Measurements from ENCODE around the gene CHRND. TPM values are rescaled to one million over a fixed set of nuclear protein-coding genes. Genes with fewer than 3 reads are reported as not detected.

The CHRND gene
- polyA plus RNA-seq, 3 donors, result not detected

- Histone ChIP-seq H4K20me1 (ENCODE audit: insufficient read depth, low read length) (no peaks in the 10 kb centered on the region), H3K4me1 (ENCODE audit: control insufficient read depth in 1 of 2, insufficient read depth in 2 of 2, low read length in 2 of 2) (peaks cover 24 to 33% of the 10 kb centered on the region in 2 donors), H3K27ac (ENCODE audit: low read depth in 1 of 2, low read length in 2 of 2) (no peak overlapping the region), H3K4me2 (replicated peaks; ENCODE audit: extremely low read depth, low read length, poor library complexity, severe bottlenecking) (no peak overlapping the region), H3K4me3 (replicated peaks in 1 of 3; ENCODE audit: low read depth in 2 of 3, low read length in 3 of 3) (no peak overlapping the region), H3K9me3 (replicated peaks in 1 of 2; ENCODE audit: control insufficient read depth in 1 of 2, insufficient read depth in 1 of 2, low read length in 2 of 2) (peaks cover 7% of the 10 kb centered on the region in 2 donors), H3K9ac (ENCODE audit: insufficient read depth, low read length, poor library complexity, severe bottlenecking) (no peak overlapping the region), H2AFZ (ENCODE audit: insufficient read depth, low read depth, low read length, poor library complexity, severe bottlenecking) (no peak overlapping the region), H3K79me2 (ENCODE audit: insufficient read depth, low read length) (no peaks in the 10 kb centered on the region), H3K27me3 (ENCODE audit: control insufficient read depth in 2 of 2, insufficient read depth in 2 of 2, low read length in 2 of 2) (no peaks in the 10 kb centered on the region), H3K36me3 (replicated peaks in 1 of 2; ENCODE audit: control insufficient read depth in 1 of 2, insufficient read depth in 2 of 2, low read length in 2 of 2) (no peaks in the 10 kb centered on the region)
- peaks cover 7 to 11% (median 9%) of the 10 kb centered on the region in 7 donors for H3K9me3 Mint-ChIP-seq
- intact Hi-C loops (cut with micrococcal nuclease), result no loop called here
- DNase-seq, result no peak
- H3K36me3 Mint-ChIP-seq, result no peaks in the 10 kb centered on the region
- H3K27me3 Mint-ChIP-seq (ENCODE audit: low read depth in 3 of 3), result peaks cover 7 to 17% (median 9%) of the 10 kb centered on the region in 3 donors
- no peak overlapping the region for H3K4me3 Mint-ChIP-seq
- no CpG with 5 or more reads among the region's 5 CpGs for whole genome bisulfite sequencing (ENCODE audit: insufficient coverage)
- peak overlapping the region in 1 of 7 donors; percentile 42 for H3K27ac Mint-ChIP-seq
- no peak for TF ChIP-seq CTCF (IDR thresholded peaks at IDR 0.05)
- H3K4me1 Mint-ChIP-seq, result peaks cover 18% of the 10 kb centered on the region
These were observed 10.0 kb downstream of the CHRND start for GRCh38 chr2:232535761-232536530.

- no peaks in the 10 kb centered on the region for H3K36me3 ChIP-seq (replicated peaks in 1 of 2; ENCODE audit: control insufficient read depth in 1 of 2, insufficient read depth in 2 of 2, low read length in 2 of 2)
- WGBS (ENCODE audit: insufficient coverage), result 74% methylated on average over 4 of the region's 5 CpGs
- peaks cover 31 to 42% of the 10 kb centered on the region in 2 donors for H3K4me1 ChIP-seq (ENCODE audit: control insufficient read depth in 1 of 2, insufficient read depth in 2 of 2, low read length in 2 of 2)
These were observed 11.1 kb downstream of the CHRND start for GRCh38 chr2:232537079-232537478.

More at GRCh38 chr2:232537079-232537478, 11.1 kb downstream of the CHRND start:
- Histone ChIP-seq H3K27ac (ENCODE audit: low read depth in 1 of 2, low read length in 2 of 2) (no peak overlapping the region), H3K4me2 (replicated peaks; ENCODE audit: extremely low read depth, low read length, poor library complexity, severe bottlenecking) (no peak overlapping the region), H3K4me3 (replicated peaks in 1 of 3; ENCODE audit: low read depth in 2 of 3, low read length in 3 of 3) (no peak overlapping the region), H3K9me3 (replicated peaks in 1 of 2; ENCODE audit: control insufficient read depth in 1 of 2, insufficient read depth in 1 of 2, low read length in 2 of 2) (peaks cover 7% of the 10 kb centered on the region in 2 donors), H3K27me3 (ENCODE audit: control insufficient read depth in 2 of 2, insufficient read depth in 2 of 2, low read length in 2 of 2) (no peaks in the 10 kb centered on the region), H4K20me1 (ENCODE audit: insufficient read depth, low read length) (no peaks in the 10 kb centered on the region), H2AFZ (ENCODE audit: insufficient read depth, low read depth, low read length, poor library complexity, severe bottlenecking) (no peak overlapping the region), H3K9ac (ENCODE audit: insufficient read depth, low read length, poor library complexity, severe bottlenecking) (no peak overlapping the region), H3K79me2 (ENCODE audit: insufficient read depth, low read length) (no peaks in the 10 kb centered on the region)
- peaks cover 7 to 19% (median 9%) of the 10 kb centered on the region in 3 donors for H3K27me3 Mint-ChIP-seq (ENCODE audit: low read depth in 3 of 3)
- peak; percentile 18 for TF ChIP-seq CTCF (IDR thresholded peaks at IDR 0.05)
- peak overlapping the region in 1 of 2 donors; percentile 42 for H3K4me3 Mint-ChIP-seq
- H3K9me3 Mint-ChIP-seq, result peaks cover 7 to 11% (median 9%) of the 10 kb centered on the region in 7 donors
- H3K27ac Mint-ChIP-seq, result no peak overlapping the region
- peaks cover 25% of the 10 kb centered on the region for H3K4me1 Mint-ChIP-seq
- DNase-seq, result no peak
- intact Hi-C loops (cut with micrococcal nuclease), result no loop called here
- no peaks in the 10 kb centered on the region for H3K36me3 Mint-ChIP-seq
